T-helper 17 cell (primary cell): Measurements from ENCODE around the gene GREM2. TPM values are rescaled to one million over a fixed set of nuclear protein-coding genes. Genes with fewer than 3 reads are reported as not detected.

Source experiments
- ATAC-seq: fragments of 150-1000 bp; cut with Tn5 transposase; 2 replicates; pipeline ENCODE4 v1.10.0; 2021; ENCODE audit warnings: mild to moderate bottlenecking, moderate library complexity
- DNase-seq, 3 donors: peaks; one replicate each; pipeline versions ENCODE4 v3.0.0 to v3.0.0-alpha.2; 2020 to 2021
- H3K9me3 ChIP-seq: one replicate; pipeline ENCODE4 v1.7.0; 2013; ENCODE audit warnings: low read length, mild to moderate bottlenecking; ENCODE audit not compliant: control insufficient read depth, poor library complexity, severe bottlenecking
- H3K27ac Mint-ChIP-seq: one replicate; pipeline ENCODE4 v1.8.0; 2022; ENCODE audit warnings: mild to moderate bottlenecking, moderate library complexity, mixed read lengths
- H3K27me3 Mint-ChIP-seq: one replicate; pipeline ENCODE4 v1.8.0; 2022; ENCODE audit warnings: mixed read lengths
- H3K36me3 Mint-ChIP-seq: one replicate; pipeline ENCODE4 v1.8.0; 2022; ENCODE audit warnings: low read depth, mixed read lengths
- H3K4me1 Mint-ChIP-seq: one replicate; pipeline ENCODE4 v1.8.0; 2022; ENCODE audit warnings: mild to moderate bottlenecking, mixed read lengths
- H3K4me3 Mint-ChIP-seq: one replicate; pipeline ENCODE4 v1.8.0; 2022; ENCODE audit warnings: mild to moderate bottlenecking, moderate library complexity, mixed read lengths
- total RNA-seq, 4 donors: library from RNA in 2 of 4; stranded (reverse) in 2 of 4; gene quantifications; one replicate each; pipeline ENCODE4 v1.2.3 and lab custom pipeline; 2022 to 2026

The GREM2 gene
- total RNA-seq, 2 donors from 2014 or later: 5.5 to 8.5 TPM

DNA sequence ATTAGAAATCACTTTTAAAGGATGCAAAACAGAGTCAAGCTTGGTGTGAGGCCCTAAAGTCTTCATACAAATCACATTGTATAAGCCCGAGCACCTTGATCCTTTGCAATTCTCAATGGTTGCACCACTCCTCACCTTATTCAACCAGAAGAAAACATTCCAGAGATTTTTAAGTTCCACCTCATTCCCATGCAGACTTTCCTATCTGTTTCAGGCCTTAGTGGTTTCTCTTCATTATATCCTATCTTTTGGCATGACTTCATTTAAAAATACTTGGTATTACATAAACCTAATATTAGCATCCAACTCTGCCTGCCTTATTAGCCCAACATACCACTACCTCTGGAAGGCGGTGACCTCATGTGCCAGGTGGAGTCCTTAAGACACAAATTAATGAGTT, 9.3 kb upstream of the GREM2 start:
- peaks cover 10% of the 10 kb centered on the region for H3K4me1 Mint-ChIP-seq
- no peak for DNase-seq
- peak overlapping the region; percentile 32 for H3K27ac Mint-ChIP-seq
- no peaks in the 10 kb centered on the region for H3K36me3 Mint-ChIP-seq
- H3K27me3 Mint-ChIP-seq: no peaks in the 10 kb centered on the region
- no peaks in the 10 kb centered on the region for H3K9me3 ChIP-seq
- H3K4me3 Mint-ChIP-seq: no peak overlapping the region
- ATAC-seq: no peak

DNA sequence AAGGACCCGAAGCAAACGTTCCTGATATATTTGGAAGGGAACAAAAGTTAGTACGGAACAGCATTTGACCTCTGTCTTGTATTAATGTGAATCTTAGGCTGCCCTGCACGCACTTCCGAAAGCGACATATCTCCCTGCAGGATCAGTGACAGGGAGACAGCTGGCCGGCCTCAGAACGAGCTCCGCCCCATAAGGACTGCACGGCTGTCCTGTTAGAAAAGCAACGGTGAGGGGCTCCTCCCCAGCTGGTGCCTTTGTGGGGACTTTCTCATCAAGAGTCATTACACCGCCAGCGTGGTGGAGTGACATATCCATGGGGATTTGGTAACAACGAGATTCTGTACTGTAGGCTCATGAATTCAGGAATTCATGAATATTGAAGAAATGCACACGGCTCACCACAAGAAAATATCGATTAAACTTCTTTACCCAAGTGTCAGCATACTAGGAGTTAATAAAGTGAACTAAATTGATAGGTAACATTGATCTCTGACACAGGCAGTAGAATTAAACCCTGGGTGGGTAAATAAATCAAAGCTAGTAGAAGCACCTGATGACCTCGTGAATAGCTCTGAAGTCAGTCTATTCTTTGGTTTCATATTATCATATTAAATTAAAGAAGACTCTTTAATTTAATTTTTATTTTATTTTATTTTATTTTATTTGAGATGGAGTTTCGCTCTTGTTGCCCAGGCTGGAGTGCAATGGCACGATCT, 8.1 kb upstream of the GREM2 start:
- H3K9me3 ChIP-seq: no peaks in the 10 kb centered on the region
- Mint-ChIP-seq H3K27me3 (no peaks in the 10 kb centered on the region), H3K4me1 (peaks cover 10% of the 10 kb centered on the region), H3K4me3 (no peak overlapping the region), H3K36me3 (no peaks in the 10 kb centered on the region), H3K27ac (no peak overlapping the region)
- DNase-seq: no peak
- ATAC-seq: no peak

- no peak overlapping the region for H3K27ac Mint-ChIP-seq
- H3K9me3 ChIP-seq: peaks cover 2% of the 10 kb centered on the region
- no peak for DNase-seq
- H3K27me3 Mint-ChIP-seq: no peaks in the 10 kb centered on the region
- H3K36me3 Mint-ChIP-seq: no peaks in the 10 kb centered on the region
- no peak for ATAC-seq
- peaks cover 10% of the 10 kb centered on the region for H3K4me1 Mint-ChIP-seq
- no peak overlapping the region for H3K4me3 Mint-ChIP-seq
Measured at GRCh38 chr1:240619357-240619756, 7.4 kb upstream of the GREM2 start.

DNA sequence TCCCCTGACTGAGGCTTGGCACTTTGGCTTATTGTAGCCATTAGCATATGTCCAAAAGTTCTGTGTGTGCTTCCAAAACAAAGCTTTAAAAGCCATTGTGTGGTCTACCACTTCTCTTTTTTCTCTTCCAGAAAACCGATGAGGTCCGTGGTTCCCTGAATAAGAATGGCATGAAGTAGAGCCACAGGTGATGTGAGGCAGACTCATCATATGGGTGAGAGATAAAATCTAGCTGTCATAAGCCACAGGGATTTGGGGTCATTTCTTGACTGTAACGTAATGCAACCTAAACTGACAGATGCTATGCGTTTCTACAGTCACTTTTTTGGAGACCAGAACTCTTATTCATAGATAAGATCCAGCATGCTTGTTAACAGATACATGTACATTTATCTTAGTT, 7.0 kb upstream of the GREM2 start:
- H3K27me3 Mint-ChIP-seq: no peaks in the 10 kb centered on the region
- H3K4me1 Mint-ChIP-seq: peaks cover 13% of the 10 kb centered on the region
- ATAC-seq: peak; percentile 30
- H3K36me3 Mint-ChIP-seq: no peaks in the 10 kb centered on the region
- no peak for DNase-seq
- H3K27ac Mint-ChIP-seq: no peak overlapping the region
- no peak overlapping the region for H3K4me3 Mint-ChIP-seq
- H3K9me3 ChIP-seq: peaks cover 2% of the 10 kb centered on the region

GRCh38 chr1:240616018-240616417, 4.1 kb upstream of the GREM2 start:
- Mint-ChIP-seq H3K27ac (no peak overlapping the region), H3K27me3 (no peaks in the 10 kb centered on the region), H3K4me1 (peaks cover 32% of the 10 kb centered on the region), H3K4me3 (no peak overlapping the region), H3K36me3 (peaks cover 3% of the 10 kb centered on the region)
- no peak for DNase-seq
- no peak for ATAC-seq
- peaks cover 2% of the 10 kb centered on the region for H3K9me3 ChIP-seq

- Mint-ChIP-seq H3K4me1 (peaks cover 41% of the 10 kb centered on the region), H3K27ac (peak overlapping the region; percentile 99), H3K27me3 (no peaks in the 10 kb centered on the region), H3K36me3 (peaks cover 3% of the 10 kb centered on the region), H3K4me3 (peak overlapping the region; percentile 99)
- ATAC-seq (no peak), DNase-seq (no peak)
- H3K9me3 ChIP-seq: peaks cover 2% of the 10 kb centered on the region
Measured at GRCh38 chr1:240613356-240614142, 1.6 kb upstream of the GREM2 start.

DNA sequence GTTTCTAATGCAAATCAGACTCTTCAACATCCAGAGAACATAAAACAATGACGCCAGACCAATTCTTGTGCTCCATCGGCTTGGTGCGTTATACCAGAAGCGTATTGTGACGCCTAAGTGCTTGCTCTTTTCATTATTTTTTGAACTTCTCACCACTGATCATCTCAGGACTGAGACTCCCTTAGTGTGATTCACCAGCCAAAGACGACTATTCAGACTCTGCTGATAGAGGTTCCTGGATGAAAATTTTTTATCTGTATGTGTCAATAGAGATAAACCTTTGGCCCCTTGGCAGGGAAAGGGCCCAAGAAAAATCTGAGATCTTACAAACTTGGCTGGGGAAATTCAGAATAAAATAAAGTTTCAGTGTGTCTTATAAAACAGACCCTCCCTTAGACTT, 856 bp upstream of the GREM2 start:
- Mint-ChIP-seq H3K36me3 (peaks cover 3% of the 10 kb centered on the region), H3K27ac (peak overlapping the region; percentile 99), H3K4me3 (peak overlapping the region; percentile 99), H3K27me3 (no peaks in the 10 kb centered on the region), H3K4me1 (peaks cover 40% of the 10 kb centered on the region)
- no peak for ATAC-seq
- DNase-seq: no peak
- peaks cover 2% of the 10 kb centered on the region for H3K9me3 ChIP-seq

GRCh38 chr1:240611228-240611618, 732 bp downstream of the GREM2 start:
- DNase-seq (no peak), ATAC-seq (peak; percentile 19)
- H3K4me1 Mint-ChIP-seq: peaks cover 45% of the 10 kb centered on the region
- no peaks in the 10 kb centered on the region for H3K27me3 Mint-ChIP-seq
- H3K4me3 Mint-ChIP-seq: peak overlapping the region; percentile 99
- peaks cover 3% of the 10 kb centered on the region for H3K36me3 Mint-ChIP-seq
- H3K27ac Mint-ChIP-seq: peak overlapping the region; percentile 99
- peaks cover 2% of the 10 kb centered on the region for H3K9me3 ChIP-seq

- DNase-seq (no peak), ATAC-seq (no peak)
- no peaks in the 10 kb centered on the region for H3K27me3 Mint-ChIP-seq
- peak overlapping the region; percentile 99 for H3K4me3 Mint-ChIP-seq
- peaks cover 3% of the 10 kb centered on the region for H3K36me3 Mint-ChIP-seq
- peak overlapping the region; percentile 99 for H3K27ac Mint-ChIP-seq
- peaks cover 2% of the 10 kb centered on the region for H3K9me3 ChIP-seq
- H3K4me1 Mint-ChIP-seq: peaks cover 45% of the 10 kb centered on the region
Measured at GRCh38 chr1:240610636-240611035, 1.3 kb downstream of the GREM2 start.

DNA sequence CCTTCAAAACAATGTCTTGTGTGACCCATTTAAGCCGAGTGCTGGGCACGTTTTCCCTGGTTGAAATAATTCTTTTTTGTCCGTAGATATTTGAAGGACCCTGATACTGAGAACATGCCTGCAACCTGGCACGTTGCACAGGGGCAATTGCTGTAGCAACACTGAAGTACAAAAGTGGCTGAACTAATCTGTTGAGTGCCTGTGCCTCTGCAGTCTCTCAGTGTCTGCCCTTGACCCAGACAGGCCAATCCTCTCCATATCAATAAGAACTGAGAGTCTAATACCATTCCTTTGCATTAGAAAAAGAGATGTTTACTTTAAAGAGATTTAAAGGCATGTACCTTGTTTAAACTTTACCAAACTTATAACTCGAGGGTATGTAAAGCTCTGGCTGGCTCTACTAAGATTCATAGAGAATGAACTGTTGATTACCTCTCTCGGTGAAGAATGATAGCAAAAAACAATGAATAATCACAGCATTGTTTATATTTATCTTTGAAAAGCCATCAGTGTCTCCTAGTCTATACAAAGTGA, 2.4 kb downstream of the GREM2 start:
- peak overlapping the region; percentile 99 for H3K27ac Mint-ChIP-seq
- H3K9me3 ChIP-seq: no peaks in the 10 kb centered on the region
- peaks cover 3% of the 10 kb centered on the region for H3K36me3 Mint-ChIP-seq
- H3K4me3 Mint-ChIP-seq: peak overlapping the region; percentile 99
- H3K27me3 Mint-ChIP-seq: no peaks in the 10 kb centered on the region
- no peak for ATAC-seq
- DNase-seq: no peak
- H3K4me1 Mint-ChIP-seq: peaks cover 45% of the 10 kb centered on the region

DNA sequence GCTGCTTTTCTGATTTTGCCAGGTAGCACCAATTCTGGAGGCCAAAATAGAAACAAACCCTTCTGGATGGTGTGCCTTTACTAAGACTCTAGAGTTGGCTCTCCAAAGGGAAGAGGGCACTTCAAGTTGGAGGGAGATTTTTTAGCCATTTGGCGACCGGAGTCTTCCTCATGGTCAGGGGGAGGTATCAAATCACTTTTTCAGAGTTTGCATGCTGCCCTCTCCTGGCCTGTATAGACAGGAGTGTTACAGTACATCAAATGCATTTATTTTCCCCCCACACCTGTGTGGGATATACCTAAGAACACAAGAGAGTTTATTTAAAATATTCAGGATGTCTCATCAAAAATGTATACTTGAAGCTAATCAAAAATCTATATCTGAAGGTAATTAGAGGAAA, 3.2 kb downstream of the GREM2 start:
- Mint-ChIP-seq H3K36me3 (peaks cover 3% of the 10 kb centered on the region), H3K27me3 (no peaks in the 10 kb centered on the region), H3K4me1 (peaks cover 40% of the 10 kb centered on the region), H3K27ac (peak overlapping the region; percentile 99), H3K4me3 (peak overlapping the region; percentile 68)
- DNase-seq (no peak), ATAC-seq (peak; percentile 36)
- no peaks in the 10 kb centered on the region for H3K9me3 ChIP-seq

GRCh38 chr1:240607006-240607405, 4.9 kb downstream of the GREM2 start:
- ATAC-seq (no peak), DNase-seq (no peak)
- Mint-ChIP-seq H3K4me3 (no peak overlapping the region), H3K27me3 (no peaks in the 10 kb centered on the region), H3K27ac (no peak overlapping the region), H3K4me1 (peaks cover 25% of the 10 kb centered on the region), H3K36me3 (peaks cover 3% of the 10 kb centered on the region)
- H3K9me3 ChIP-seq: no peaks in the 10 kb centered on the region

- peak overlapping the region; percentile 41 for H3K27ac Mint-ChIP-seq
- peaks cover 8% of the 10 kb centered on the region for H3K4me1 Mint-ChIP-seq
- no peaks in the 10 kb centered on the region for H3K9me3 ChIP-seq
- no peak for DNase-seq
- H3K27me3 Mint-ChIP-seq: no peaks in the 10 kb centered on the region
- no peak overlapping the region for H3K4me3 Mint-ChIP-seq
- H3K36me3 Mint-ChIP-seq: no peaks in the 10 kb centered on the region
- no peak for ATAC-seq
Measured at GRCh38 chr1:240602189-240602588, 9.8 kb downstream of the GREM2 start.
